Astrocyte (in vitro differentiated cells and primary cell): ENCODE results near the gene ZCWPW1. TPM values are rescaled to one million over a fixed set of nuclear protein-coding genes. Genes with fewer than 3 reads are reported as not detected.

Experiments
- DNase-seq: peaks from one replicate; pipeline ENCODE4 v3.0.0-alpha.2; 2010; ENCODE audit warnings: low read depth
- FAIRE-seq: peaks from 2 replicates; lab custom pipeline; 2011; peaks lifted over from hg19 to GRCh38; lab: Jason Lieb, UNC
- H2AFZ ChIP-seq: 2 replicates; pipeline ENCODE4 v1.6.0; 2012; ENCODE audit warnings: low read depth, low read length, inconsistent platforms
- H3K27ac ChIP-seq: 2 replicates; pipeline ENCODE4 v1.5.1; 2011; ENCODE audit warnings: low read depth, low read length, inconsistent platforms
- H3K27me3 ChIP-seq: 2 replicates; pipeline ENCODE4 v1.6.0; 2011; ENCODE audit warnings: low read length, inconsistent platforms; ENCODE audit not compliant: insufficient read depth
- H3K36me3 ChIP-seq: 2 replicates; pipeline ENCODE4 v1.5.1; 2011; ENCODE audit warnings: low read length, inconsistent platforms; ENCODE audit not compliant: insufficient read depth
- H3K4me1 ChIP-seq: 2 replicates; pipeline ENCODE4 v1.5.1; 2011; ENCODE audit warnings: low read length, inconsistent platforms; ENCODE audit not compliant: insufficient read depth
- H3K4me2 ChIP-seq: 2 replicates; pipeline ENCODE4 v1.6.0; 2012; ENCODE audit warnings: low read length, inconsistent platforms
- H3K4me3 ChIP-seq: 2 replicates; pipeline ENCODE4 v1.5.1; 2011; ENCODE audit warnings: low read depth, mild to moderate bottlenecking, low read length, inconsistent platforms; ENCODE audit not compliant: insufficient read depth
- H3K79me2 ChIP-seq: 2 replicates; pipeline ENCODE4 v1.6.0; 2012; ENCODE audit warnings: mild to moderate bottlenecking, low read length, inconsistent platforms; ENCODE audit not compliant: insufficient read depth
- H3K9ac ChIP-seq: 2 replicates; pipeline ENCODE4 v1.6.0; 2012; ENCODE audit warnings: mild to moderate bottlenecking, low read length, inconsistent platforms
- H3K9me3 ChIP-seq: 2 replicates; pipeline ENCODE4 v1.5.1; 2012; ENCODE audit warnings: low read depth, mild to moderate bottlenecking, low read length, inconsistent platforms; ENCODE audit not compliant: insufficient read depth
- H4K20me1 ChIP-seq: 2 replicates; pipeline ENCODE4 v1.6.0; 2012; ENCODE audit warnings: low read length, inconsistent platforms; ENCODE audit not compliant: insufficient read depth
- H3K27ac Mint-ChIP-seq: one replicate; pipeline ENCODE4 v1.8.0; 2021; ENCODE audit warnings: mild to moderate bottlenecking, mixed read lengths; ENCODE audit not compliant: unreplicated experiment
- H3K27me3 Mint-ChIP-seq: one replicate; pipeline ENCODE4 v1.8.0; 2021; ENCODE audit warnings: low read depth, mixed read lengths; ENCODE audit not compliant: unreplicated experiment
- H3K36me3 Mint-ChIP-seq: one replicate; pipeline ENCODE4 v1.8.0; 2021; ENCODE audit warnings: low read depth, mixed read lengths; ENCODE audit not compliant: unreplicated experiment
- H3K4me1 Mint-ChIP-seq: one replicate; pipeline ENCODE4 v1.8.0; 2021; ENCODE audit warnings: low read depth, mixed read lengths; ENCODE audit not compliant: unreplicated experiment
- H3K4me3 Mint-ChIP-seq: one replicate; pipeline ENCODE4 v1.8.0; 2021; ENCODE audit warnings: mild to moderate bottlenecking, moderate library complexity, mixed read lengths; ENCODE audit not compliant: unreplicated experiment
- H3K9me3 Mint-ChIP-seq: one replicate; pipeline ENCODE4 v1.8.0; 2021; ENCODE audit warnings: mild to moderate bottlenecking, mixed read lengths; ENCODE audit not compliant: unreplicated experiment
- EZH2 ChIP-seq: IDR thresholded peaks from 2 replicates; pipeline ENCODE4 v1.6.1; 2012; ENCODE audit warnings: mild to moderate bottlenecking, low read length, inconsistent platforms; ENCODE audit not compliant: insufficient read depth
- total RNA-seq: library from RNA; stranded (reverse); gene quantifications from 2 replicates; pipeline ENCODE4 v1.2.1, GENCODE V29; 2021
- TF ChIP-seq, protein P1 (sequence below): IDR thresholded peaks from 2 replicates; pipeline ENCODE4 v1.5.1; 2011; ENCODE audit warnings: low read depth, mild to moderate bottlenecking, inconsistent platforms, low read length, moderate library complexity; ENCODE audit not compliant: insufficient read depth

Gene ZCWPW1
- total RNA-seq, 1 donor from 2014 or later, result 2.6 TPM

DNA sequence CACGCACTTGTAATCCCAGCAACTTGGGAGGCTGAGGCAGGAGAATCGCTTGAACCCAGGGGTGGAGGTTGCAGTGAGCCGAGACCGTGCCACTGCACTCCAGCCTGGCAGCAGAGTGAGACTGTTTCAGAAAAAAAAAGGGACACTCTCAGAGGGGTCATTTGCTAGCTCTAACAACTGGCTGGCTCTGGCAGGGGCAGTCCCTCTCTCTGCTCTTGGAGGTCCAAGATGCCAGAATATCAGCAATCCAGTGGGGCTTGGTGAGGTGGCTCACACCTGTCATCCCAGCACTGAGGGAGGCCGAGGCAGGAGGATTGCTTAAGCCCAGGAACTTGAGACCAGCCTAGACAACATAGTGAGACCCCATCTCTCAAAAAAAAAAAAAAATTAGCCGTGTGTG is 57.8 kb downstream of the ZCWPW1 start:
- Mint-ChIP-seq H3K27me3 (peaks cover 10% of the 10 kb centered on the region), H3K27ac (no peak overlapping the region), H3K4me1 (no peaks in the 10 kb centered on the region), H3K4me3 (no peak overlapping the region), H3K9me3 (no peaks in the 10 kb centered on the region), H3K36me3 (peaks cover 4% of the 10 kb centered on the region)
- no peak overlapping the region for H2AFZ ChIP-seq
- no peaks in the 10 kb centered on the region for H3K4me1 ChIP-seq
- no peaks in the 10 kb centered on the region for H3K27me3 ChIP-seq
- DNase-seq (no peak), FAIRE-seq (no peak)
- H4K20me1 ChIP-seq, result no peaks in the 10 kb centered on the region
- TF ChIP-seq, protein P1, sequence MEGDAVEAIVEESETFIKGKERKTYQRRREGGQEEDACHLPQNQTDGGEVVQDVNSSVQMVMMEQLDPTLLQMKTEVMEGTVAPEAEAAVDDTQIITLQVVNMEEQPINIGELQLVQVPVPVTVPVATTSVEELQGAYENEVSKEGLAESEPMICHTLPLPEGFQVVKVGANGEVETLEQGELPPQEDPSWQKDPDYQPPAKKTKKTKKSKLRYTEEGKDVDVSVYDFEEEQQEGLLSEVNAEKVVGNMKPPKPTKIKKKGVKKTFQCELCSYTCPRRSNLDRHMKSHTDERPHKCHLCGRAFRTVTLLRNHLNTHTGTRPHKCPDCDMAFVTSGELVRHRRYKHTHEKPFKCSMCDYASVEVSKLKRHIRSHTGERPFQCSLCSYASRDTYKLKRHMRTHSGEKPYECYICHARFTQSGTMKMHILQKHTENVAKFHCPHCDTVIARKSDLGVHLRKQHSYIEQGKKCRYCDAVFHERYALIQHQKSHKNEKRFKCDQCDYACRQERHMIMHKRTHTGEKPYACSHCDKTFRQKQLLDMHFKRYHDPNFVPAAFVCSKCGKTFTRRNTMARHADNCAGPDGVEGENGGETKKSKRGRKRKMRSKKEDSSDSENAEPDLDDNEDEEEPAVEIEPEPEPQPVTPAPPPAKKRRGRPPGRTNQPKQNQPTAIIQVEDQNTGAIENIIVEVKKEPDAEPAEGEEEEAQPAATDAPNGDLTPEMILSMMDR, result no peak
- TF ChIP-seq EZH2, result no peak
- H3K79me2 ChIP-seq, result no peaks in the 10 kb centered on the region
- H3K4me3 ChIP-seq, result no peak overlapping the region
- H3K9ac ChIP-seq, result no peak overlapping the region
- H3K4me2 ChIP-seq, result no peak overlapping the region
- no peak overlapping the region for H3K27ac ChIP-seq
- no peaks in the 10 kb centered on the region for H3K36me3 ChIP-seq
- no peaks in the 10 kb centered on the region for H3K9me3 ChIP-seq

DNA sequence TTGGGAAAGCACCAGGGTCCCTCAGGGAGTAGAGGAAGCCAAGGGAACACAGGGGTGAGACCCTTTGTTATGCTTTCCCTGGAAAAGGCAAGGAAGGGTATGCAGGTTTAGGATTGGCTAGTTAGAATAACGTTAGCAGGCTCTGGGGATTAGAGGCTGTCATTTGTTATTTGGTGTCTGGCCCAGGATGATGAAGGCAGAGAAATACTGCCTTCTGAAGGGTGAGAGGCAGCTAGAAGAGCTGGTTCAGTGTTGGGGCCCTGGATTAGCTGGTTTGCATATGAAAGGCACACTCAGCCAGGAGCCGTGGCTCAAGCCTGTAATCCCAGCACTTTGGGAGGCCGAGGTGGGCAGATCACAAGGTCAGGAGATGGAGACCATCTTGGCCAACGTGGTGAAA is 58.2 kb downstream of the ZCWPW1 start:
- H3K27ac Mint-ChIP-seq, result no peak overlapping the region

DNA sequence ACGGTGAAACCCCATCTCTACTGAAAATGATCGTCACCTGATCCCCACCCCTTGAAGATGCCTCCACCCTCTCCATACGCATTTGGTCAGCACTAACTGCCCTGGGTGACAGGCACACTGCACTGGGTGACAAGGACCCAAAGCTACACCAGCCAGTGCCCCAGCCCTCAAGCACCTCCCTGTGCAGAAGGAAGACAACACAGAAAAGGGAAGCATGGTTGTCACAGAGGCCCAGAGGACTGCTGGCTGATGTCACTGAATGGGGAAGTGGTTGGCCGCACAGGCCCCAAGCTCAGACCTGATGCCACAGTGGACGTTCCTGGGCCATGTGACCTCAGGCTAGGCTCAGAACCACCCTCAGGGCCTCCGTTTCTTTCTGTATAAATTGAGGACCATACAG is 59.4 kb downstream of the ZCWPW1 start:
- H3K27ac ChIP-seq, result no peak overlapping the region
- H3K27ac Mint-ChIP-seq, result no peak overlapping the region
- H3K4me1 Mint-ChIP-seq, result no peaks in the 10 kb centered on the region

More for the DNA sequence above, 58.2 kb downstream of the ZCWPW1 start:
- Mint-ChIP-seq H3K9me3 (no peaks in the 10 kb centered on the region), H3K27me3 (peaks cover 8% of the 10 kb centered on the region), H3K4me1 (no peaks in the 10 kb centered on the region), H3K4me3 (no peak overlapping the region), H3K36me3 (peaks cover 4% of the 10 kb centered on the region)
- H4K20me1 ChIP-seq, result no peaks in the 10 kb centered on the region
- TF ChIP-seq, protein P1, result no peak
- no peak for TF ChIP-seq EZH2
- no peaks in the 10 kb centered on the region for H3K4me1 ChIP-seq
- no peak overlapping the region for H3K9ac ChIP-seq
- H2AFZ ChIP-seq, result no peak overlapping the region
- FAIRE-seq (no peak), DNase-seq (no peak)
- no peaks in the 10 kb centered on the region for H3K36me3 ChIP-seq
- no peaks in the 10 kb centered on the region for H3K79me2 ChIP-seq
- H3K4me3 ChIP-seq, result no peak overlapping the region
- H3K9me3 ChIP-seq, result no peaks in the 10 kb centered on the region
- no peak overlapping the region for H3K4me2 ChIP-seq
- no peak overlapping the region for H3K27ac ChIP-seq
- no peaks in the 10 kb centered on the region for H3K27me3 ChIP-seq

More for the DNA sequence above, 59.4 kb downstream of the ZCWPW1 start:
- no peak overlapping the region for H3K4me3 ChIP-seq
- no peak overlapping the region for H2AFZ ChIP-seq
- no peaks in the 10 kb centered on the region for H3K27me3 ChIP-seq
- Mint-ChIP-seq H3K27me3 (no peaks in the 10 kb centered on the region), H3K36me3 (peaks cover 9% of the 10 kb centered on the region), H3K4me3 (no peak overlapping the region), H3K9me3 (no peaks in the 10 kb centered on the region)
- no peaks in the 10 kb centered on the region for H3K4me1 ChIP-seq
- no peak for TF ChIP-seq EZH2
- FAIRE-seq (no peak), DNase-seq (no peak)
- H3K4me2 ChIP-seq, result no peak overlapping the region
- no peaks in the 10 kb centered on the region for H3K79me2 ChIP-seq
- H4K20me1 ChIP-seq, result no peaks in the 10 kb centered on the region
- H3K36me3 ChIP-seq, result peaks cover 2% of the 10 kb centered on the region
- no peak overlapping the region for H3K9ac ChIP-seq
- H3K9me3 ChIP-seq, result no peaks in the 10 kb centered on the region
